C4-2B (cell line): ENCODE results near the gene CDC14B.

Experiments used
- ZFX ChIP-seq: fragments of 450-650 bp; IDR thresholded peaks from 2 replicates; pipeline ENCODE4 v1.6.1; 2017
- TF ChIP-seq, protein P1 (sequence below): fragments of 450-650 bp; conservative IDR thresholded peaks from 2 replicates; pipeline ENCODE4 v1.5.1; 2017; ENCODE audit warnings: mild to moderate bottlenecking

DNA sequence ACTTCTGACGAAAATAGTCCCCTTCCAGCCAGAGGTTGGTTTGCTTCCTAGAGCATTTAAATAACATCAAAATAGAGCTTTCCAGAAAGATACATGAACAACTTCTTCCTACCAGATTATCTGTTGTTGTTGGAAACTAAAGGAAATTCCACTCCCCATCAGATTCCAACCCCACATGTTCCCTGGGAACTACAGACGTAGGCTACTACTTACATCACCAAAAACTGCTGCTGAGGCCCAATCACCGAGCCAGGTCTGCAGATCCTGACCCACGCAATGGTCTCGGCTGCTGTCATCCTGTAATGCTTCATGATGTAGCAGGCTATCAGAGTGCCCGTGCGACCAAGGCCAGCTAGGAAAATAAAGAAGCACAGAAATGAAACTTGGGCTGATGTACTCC, 96.3 kb downstream of the CDC14B start:
- TF ChIP-seq, protein P1, sequence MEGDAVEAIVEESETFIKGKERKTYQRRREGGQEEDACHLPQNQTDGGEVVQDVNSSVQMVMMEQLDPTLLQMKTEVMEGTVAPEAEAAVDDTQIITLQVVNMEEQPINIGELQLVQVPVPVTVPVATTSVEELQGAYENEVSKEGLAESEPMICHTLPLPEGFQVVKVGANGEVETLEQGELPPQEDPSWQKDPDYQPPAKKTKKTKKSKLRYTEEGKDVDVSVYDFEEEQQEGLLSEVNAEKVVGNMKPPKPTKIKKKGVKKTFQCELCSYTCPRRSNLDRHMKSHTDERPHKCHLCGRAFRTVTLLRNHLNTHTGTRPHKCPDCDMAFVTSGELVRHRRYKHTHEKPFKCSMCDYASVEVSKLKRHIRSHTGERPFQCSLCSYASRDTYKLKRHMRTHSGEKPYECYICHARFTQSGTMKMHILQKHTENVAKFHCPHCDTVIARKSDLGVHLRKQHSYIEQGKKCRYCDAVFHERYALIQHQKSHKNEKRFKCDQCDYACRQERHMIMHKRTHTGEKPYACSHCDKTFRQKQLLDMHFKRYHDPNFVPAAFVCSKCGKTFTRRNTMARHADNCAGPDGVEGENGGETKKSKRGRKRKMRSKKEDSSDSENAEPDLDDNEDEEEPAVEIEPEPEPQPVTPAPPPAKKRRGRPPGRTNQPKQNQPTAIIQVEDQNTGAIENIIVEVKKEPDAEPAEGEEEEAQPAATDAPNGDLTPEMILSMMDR = no peak
- TF ChIP-seq ZFX = no peak
